ENCODE measurements around the gene TMEM176A.

GRCh38 chr7:150799741-150800580, 608 bp upstream of the TMEM176A start, which contains the start of gene TMEM176B:
- TF ChIP-seq CEBPB (IDR thresholded peaks at IDR 0.05): no peak
- no peak for TF ChIP-seq EP300 (IDR thresholded peaks at IDR 0.05; ENCODE audit: borderline replicate concordance)
- TF ChIP-seq ZBTB7A (IDR thresholded peaks at IDR 0.05; ENCODE audit: low read depth): no peak
- no peak for TF ChIP-seq RAD21 (IDR thresholded peaks at IDR 0.05; ENCODE audit: low read depth)
- no peak for TF ChIP-seq TEAD4 (IDR thresholded peaks at IDR 0.05)
- no peak for TF ChIP-seq NFIC (IDR thresholded peaks at IDR 0.05)
- TF ChIP-seq, protein P1, sequence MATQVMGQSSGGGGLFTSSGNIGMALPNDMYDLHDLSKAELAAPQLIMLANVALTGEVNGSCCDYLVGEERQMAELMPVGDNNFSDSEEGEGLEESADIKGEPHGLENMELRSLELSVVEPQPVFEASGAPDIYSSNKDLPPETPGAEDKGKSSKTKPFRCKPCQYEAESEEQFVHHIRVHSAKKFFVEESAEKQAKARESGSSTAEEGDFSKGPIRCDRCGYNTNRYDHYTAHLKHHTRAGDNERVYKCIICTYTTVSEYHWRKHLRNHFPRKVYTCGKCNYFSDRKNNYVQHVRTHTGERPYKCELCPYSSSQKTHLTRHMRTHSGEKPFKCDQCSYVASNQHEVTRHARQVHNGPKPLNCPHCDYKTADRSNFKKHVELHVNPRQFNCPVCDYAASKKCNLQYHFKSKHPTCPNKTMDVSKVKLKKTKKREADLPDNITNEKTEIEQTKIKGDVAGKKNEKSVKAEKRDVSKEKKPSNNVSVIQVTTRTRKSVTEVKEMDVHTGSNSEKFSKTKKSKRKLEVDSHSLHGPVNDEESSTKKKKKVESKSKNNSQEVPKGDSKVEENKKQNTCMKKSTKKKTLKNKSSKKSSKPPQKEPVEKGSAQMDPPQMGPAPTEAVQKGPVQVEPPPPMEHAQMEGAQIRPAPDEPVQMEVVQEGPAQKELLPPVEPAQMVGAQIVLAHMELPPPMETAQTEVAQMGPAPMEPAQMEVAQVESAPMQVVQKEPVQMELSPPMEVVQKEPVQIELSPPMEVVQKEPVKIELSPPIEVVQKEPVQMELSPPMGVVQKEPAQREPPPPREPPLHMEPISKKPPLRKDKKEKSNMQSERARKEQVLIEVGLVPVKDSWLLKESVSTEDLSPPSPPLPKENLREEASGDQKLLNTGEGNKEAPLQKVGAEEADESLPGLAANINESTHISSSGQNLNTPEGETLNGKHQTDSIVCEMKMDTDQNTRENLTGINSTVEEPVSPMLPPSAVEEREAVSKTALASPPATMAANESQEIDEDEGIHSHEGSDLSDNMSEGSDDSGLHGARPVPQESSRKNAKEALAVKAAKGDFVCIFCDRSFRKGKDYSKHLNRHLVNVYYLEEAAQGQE (IDR thresholded peaks at IDR 0.05; ENCODE audit: low read depth): no peak
- TF ChIP-seq, protein P2, sequence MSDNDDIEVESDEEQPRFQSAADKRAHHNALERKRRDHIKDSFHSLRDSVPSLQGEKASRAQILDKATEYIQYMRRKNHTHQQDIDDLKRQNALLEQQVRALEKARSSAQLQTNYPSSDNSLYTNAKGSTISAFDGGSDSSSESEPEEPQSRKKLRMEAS (IDR thresholded peaks at IDR 0.05): no peak
- no peak for TF ChIP-seq FOXM1 (IDR thresholded peaks at IDR 0.05; ENCODE audit: borderline replicate concordance, low read depth)
- no peak for TF ChIP-seq CREB1 (IDR thresholded peaks at IDR 0.05; ENCODE audit: low read depth)
